Measurements from ENCODE around the gene ARHGAP28. TPM values are rescaled to one million over a fixed set of nuclear protein-coding genes. Genes with fewer than 3 reads are reported as not detected.
"Not testable (repeated sequence)": the region's sequence is repeated elsewhere in the genome, so short reads cannot be mapped to it uniquely, and the experiment has no call there.

The ARHGAP28 gene
- polyA plus RNA-seq, 12 donors, result 19.7 to 48.5 (median 26.6) TPM; not detected in 1

- DNase-seq, result no peak
These were observed 34.9 kb downstream of the ARHGAP28 start for GRCh38 chr18:6764382-6764781.

DNA sequence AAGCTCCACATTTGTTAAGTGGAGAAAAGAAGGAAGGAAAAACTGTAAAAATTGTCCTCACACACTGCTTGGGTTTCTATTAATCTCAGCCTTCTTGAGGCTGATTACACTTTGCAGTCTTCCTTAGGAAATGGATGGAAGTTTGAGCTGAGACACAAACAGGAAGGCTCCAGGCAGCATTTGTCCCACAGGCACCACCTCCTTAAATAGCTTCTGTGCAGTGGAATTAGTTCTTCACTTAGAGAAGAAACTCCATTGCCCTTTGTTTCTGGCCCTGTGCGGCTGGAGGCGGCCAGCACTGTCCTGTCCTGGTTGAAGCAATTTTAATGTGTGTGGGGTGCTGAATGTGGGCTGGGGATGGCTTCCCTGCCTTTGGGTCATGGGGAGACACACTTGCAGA lies 44.3 kb downstream of the ARHGAP28 start:
- DNase-seq, result no peak

- DNase-seq, result no peak
These were observed 45.7 kb downstream of the ARHGAP28 start for GRCh38 chr18:6775237-6775636.

DNA sequence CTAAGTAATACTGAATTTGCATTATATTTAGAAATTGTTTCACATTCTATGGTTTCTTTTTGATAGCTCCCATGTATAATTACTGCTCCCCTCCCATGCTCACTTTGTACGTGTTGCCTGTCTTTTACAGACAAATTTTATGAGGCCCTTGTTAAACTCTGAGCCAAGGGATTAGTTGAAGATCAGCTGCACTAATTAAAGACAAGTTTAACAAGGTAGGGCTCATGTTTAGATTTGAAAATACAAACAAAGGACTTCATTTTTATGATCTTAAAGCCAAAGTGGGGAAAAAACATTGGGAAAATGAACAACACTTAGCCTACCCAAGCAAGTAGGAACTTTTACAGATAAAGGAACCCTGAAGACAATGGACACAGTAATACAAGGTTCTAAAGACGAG lies 46.2 kb downstream of the ARHGAP28 start:
- DNase-seq, result no peak

DNA sequence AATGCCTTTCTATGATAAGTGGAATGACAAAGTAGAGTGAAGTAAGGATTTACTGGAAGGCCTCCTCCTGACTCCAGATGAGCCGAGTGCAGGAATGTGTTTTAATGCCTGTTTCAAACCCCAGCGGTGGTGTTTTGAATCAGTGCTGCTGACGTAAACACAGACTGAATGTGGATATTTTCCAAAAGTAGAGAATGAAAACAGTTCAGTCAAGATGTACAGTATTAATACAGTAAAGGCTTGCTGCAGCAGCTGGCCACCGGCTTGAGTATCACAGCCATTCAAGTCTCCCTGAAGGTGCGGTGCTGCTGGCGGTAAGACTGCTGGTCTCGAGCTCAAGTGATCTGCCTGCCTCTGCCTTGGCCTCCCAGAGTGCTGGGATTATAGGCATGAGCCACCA lies 46.7 kb downstream of the ARHGAP28 start:
- DNase-seq, result peak; percentile 90

- DNase-seq, result no peak
These were observed 48.0 kb downstream of the ARHGAP28 start for GRCh38 chr18:6777509-6777908.

GRCh38 chr18:6778459-6779247 lies 49.1 kb downstream of the ARHGAP28 start:
- no peak for DNase-seq

DNA sequence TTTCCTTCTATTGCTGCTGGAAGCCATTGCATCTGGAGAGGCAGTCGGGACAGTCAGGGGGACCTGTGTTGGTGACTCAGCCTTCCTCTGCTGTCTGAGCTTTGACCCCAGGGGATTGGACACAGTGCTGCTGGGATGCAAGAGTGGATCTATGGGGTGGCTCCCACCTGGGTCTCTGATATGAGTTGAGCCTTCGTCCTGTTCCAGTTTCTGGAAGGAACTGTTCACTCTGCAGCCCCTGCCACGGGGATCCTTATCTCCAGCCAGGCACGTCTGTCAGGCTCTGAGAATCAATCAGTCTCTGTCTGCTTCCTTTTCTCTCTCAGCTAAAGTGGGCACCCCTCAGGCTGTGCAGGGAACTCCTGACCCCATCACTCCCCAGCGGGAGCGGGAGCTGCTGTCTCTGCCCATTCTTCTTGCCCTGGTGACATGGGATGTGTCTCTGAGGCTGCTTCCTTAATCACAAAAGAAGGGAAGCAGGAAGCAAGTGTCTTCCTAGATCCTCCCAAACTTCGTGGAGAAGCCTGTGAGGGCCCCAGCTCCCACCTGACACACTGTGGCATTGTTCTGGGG lies 51.7 kb downstream of the ARHGAP28 start:
- DNase-seq, result no peak

DNA sequence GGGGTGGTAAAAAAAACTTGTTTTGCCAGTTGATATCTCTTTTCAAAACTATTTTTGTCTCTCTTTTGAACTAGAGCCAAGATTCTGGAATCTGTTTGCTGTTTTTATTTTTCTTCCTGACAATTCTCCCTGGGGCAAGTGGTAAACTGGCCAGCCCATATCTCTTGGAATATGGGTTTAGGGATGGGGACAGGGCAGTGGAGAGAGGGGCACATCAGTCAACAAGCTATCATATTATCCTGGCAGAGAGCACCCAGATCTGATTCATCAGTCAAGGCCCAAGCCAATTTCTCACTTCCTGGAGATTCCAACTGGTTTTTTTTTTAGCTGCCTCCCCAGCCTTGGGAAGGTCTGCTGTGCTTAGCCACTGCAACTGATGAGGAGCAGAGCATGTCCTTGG lies 52.3 kb downstream of the ARHGAP28 start:
- DNase-seq, result no peak

GRCh38 chr18:6782861-6783260 lies 53.3 kb downstream of the ARHGAP28 start:
- DNase-seq, result no peak

GRCh38 chr18:6784046-6784445 lies 54.5 kb downstream of the ARHGAP28 start:
- DNase-seq, result no peak

- DNase-seq, result no peak
These were observed 55.5 kb downstream of the ARHGAP28 start for GRCh38 chr18:6785001-6785400.

GRCh38 chr18:6785411-6785810 lies 55.9 kb downstream of the ARHGAP28 start:
- no peak for DNase-seq

GRCh38 chr18:6792391-6792790 lies 62.9 kb downstream of the ARHGAP28 start:
- no peak for DNase-seq

DNA sequence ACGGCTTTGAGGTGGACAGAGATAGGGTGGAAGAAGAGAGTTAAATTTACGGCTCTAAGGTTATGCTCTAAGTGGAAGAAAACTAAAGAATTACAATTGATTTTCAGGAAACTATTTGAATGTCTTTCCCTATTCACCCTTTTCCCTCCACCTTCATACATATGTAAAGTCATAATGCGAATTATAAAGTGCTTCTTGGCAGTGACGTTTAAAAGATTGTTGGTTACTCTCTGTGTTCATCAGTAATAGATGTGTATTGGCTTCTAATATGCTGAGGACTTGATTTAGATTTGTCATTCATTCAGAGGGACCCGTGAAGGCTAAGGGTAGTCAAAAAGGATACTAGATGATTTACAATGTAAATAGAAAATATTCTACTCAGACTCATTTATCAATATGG lies 63.9 kb downstream of the ARHGAP28 start:
- no peak for DNase-seq

DNA sequence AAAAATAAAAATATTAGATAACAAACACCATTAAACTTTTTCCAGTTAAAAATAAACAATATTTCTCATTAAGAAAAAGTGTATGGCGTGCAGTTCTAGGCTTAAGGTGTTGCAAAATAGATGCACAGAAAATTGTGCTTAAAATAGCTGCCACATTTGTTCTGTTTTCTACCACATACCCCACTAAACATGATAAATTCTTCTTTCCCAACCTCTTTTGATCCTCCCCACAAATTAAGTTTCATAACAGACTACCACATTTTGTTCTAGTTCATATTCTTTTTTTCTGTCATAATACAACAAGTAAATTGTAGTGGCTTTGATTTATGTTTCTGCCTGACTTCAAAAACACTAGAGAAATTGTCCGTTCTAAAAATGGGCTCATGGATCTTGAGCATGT lies 64.5 kb downstream of the ARHGAP28 start:
- DNase-seq, result no peak

DNA sequence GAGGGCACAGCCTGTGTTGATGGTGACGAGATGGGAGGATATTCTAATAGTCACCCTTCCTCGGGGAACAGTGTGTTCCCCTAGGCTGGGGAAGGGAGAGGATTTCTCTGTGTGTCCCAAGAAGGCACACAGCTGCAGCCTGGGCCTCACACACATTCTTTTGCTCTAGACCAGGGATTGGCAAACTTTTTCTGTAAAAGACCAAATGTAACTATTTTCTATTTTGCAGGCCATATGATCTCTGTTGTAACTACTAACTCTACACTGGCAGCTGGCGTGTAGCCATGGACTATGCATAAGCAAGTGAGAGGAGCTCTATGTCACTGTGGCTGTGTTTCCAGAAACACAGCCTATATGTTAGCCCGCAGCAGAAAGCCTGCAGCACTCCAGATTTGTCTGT lies 65.8 kb downstream of the ARHGAP28 start:
- no peak for DNase-seq

DNA sequence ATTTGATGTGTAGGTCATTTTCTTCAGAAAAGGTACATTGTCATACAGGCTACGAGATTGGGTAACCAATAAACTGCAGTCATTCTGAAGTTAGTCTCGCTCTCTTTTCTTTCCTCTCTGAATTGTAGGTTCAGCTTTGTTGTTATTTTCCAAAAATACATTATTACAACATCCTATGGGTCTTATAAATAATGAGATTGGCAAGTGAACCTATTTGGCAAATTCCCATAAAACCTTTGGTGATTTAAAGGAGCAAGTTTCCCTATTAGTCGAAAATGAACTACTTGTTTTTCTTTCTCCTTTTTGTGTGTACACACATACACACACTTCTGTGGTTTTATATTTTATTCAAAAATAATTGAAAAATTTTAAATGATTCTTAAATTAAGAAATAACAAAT lies 67.0 kb downstream of the ARHGAP28 start:
- no peak for DNase-seq

DNA sequence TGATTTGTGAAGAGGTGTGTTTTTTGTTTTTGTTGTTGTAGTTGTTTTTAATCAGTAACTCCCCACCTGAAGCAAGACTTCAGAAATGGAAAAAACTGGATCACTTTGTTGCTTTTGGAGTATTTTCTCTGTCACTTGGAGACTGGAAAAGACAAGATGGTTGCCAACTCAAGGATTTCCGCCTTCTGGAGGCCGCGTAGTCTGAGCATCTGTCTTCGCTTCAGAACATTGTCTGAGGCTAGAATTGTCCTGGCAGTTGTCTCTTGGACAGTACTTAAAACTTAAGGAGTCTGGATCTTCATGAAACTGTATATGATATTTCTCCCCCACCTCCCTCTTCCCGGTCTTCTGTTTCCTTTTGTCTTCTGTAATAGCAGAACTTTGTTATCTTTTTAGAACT lies 67.7 kb downstream of the ARHGAP28 start:
- DNase-seq, result peak; percentile 79

DNA sequence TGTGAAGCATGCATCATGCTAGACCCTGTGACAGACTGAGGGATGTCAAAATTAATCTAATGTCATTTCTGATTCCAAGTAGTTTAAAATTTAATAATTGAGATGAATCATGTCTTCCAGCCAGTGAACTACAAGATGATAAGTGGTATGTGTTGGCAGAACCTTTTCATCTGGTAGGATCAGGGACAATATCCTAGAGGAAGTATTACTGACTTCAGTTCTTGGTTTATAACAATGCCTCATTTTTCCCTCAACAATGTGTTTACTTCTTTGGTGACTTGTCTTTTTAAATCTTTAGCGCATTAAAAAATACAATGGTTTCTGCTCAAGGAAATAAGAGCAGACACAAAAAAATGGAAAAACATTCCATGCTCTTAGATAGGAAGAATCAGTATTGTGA lies 69.4 kb downstream of the ARHGAP28 start:
- no peak for DNase-seq

- not testable (repeated sequence) for DNase-seq
These were observed 70.8 kb downstream of the ARHGAP28 start for GRCh38 chr18:6800309-6800708.

DNA sequence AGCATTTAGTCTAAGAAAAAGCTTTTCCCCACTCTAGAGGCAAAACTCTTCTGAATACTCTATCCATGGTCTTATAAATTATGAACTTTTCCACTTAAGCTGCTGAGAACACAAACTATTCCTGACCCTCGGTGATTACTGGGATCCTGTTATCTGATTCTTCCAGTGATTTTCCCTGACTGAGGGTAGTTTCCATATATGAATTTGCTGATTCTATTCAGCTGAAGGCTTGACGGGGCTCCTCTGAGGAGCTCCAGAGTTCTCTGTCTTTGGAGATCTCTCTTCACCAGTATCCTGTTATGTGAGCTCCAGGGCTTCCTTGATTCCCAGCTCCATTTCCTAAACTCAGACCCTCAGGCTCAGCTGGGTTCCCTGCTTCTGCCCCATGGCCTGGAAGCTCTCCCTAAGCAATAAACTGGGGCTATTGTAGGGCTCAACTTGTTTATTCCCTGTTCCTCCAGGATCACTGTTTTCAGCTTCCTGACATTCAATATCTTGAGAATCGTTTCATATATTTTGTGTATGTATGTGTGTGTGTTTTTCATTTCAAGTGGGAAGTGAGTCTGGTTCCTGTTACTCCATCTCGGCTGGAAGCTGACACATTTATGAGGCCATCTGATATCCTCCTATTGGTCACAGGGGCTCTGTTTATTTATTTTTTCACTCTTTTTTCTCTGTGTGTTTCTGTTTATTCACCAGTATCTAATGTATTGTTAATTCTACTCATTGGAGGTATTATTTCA lies 78.2 kb downstream of the ARHGAP28 start:
- DNase-seq, result no peak

DNA sequence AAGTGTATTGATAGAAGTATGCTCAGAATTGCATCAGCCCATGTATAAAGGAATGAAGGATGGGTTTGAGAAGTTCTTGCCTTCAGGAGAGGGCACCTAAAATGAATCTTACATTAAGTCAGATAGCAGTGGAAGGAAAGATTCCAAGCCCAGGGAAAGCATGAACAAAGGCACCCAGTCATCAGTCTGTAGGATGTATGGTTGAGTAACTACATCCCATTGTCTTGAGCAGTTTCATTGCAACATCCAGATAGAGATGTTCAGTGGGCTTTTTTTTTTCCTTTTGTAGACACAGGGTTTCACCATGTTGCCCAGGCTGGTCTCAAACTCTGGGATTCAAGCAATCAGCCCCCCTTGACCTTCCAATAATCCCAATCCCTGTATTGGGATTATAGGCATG lies 80.7 kb downstream of the ARHGAP28 start:
- DNase-seq, result no peak
